ENCODE results near the gene RALBP1.

DNA sequence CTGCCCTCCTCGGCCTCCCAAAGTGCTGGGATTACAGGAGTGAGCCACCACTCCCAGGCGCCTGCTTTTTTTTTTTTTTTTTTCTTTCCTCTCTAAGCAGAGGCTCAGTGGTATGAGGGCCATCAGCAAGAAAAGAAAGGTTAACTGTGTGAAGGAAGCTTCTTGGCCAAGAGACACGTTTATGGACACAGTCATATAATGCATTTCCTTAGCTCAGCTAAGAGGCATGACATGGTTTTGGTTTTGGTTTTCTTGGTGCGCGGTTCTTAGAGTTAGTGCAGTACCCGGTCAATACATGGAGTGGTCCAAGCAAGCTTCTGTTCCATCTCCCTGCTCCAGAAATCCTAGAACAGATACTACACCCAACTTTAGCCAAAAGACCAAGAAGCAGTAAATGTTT, 42.6 kb downstream of the RALBP1 start:
- TF ChIP-seq, protein P1, sequence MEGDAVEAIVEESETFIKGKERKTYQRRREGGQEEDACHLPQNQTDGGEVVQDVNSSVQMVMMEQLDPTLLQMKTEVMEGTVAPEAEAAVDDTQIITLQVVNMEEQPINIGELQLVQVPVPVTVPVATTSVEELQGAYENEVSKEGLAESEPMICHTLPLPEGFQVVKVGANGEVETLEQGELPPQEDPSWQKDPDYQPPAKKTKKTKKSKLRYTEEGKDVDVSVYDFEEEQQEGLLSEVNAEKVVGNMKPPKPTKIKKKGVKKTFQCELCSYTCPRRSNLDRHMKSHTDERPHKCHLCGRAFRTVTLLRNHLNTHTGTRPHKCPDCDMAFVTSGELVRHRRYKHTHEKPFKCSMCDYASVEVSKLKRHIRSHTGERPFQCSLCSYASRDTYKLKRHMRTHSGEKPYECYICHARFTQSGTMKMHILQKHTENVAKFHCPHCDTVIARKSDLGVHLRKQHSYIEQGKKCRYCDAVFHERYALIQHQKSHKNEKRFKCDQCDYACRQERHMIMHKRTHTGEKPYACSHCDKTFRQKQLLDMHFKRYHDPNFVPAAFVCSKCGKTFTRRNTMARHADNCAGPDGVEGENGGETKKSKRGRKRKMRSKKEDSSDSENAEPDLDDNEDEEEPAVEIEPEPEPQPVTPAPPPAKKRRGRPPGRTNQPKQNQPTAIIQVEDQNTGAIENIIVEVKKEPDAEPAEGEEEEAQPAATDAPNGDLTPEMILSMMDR (IDR thresholded peaks at IDR 0.05) = no peak
- TF ChIP-seq POLR2A (IDR thresholded peaks at IDR 0.05) = no peak
- no peak for TF ChIP-seq POLR2AphosphoS5 (IDR thresholded peaks at IDR 0.05)
- no peak for TF ChIP-seq EP300 (IDR thresholded peaks at IDR 0.05)
